MCF 10A (cell line): ENCODE results near the gene GLYATL1. TPM values are rescaled to one million over a fixed set of nuclear protein-coding genes. Genes with fewer than 3 reads are reported as not detected.

ENCODE experiments used
- BruUV-seq: library from RNA; stranded (reverse); fragments of 400-500 nt; replicated peaks from 2 replicates; lab custom pipeline; 2021; lab: Mats Ljungman, UMichigan
- CTCF ChIA-PET: fragments of 300-600 bp; sonication (Branson Sonifier 250); formaldehyde crosslinking; extraction: SDS; loops from one replicate; lab custom pipeline; 2021; ENCODE audit warnings: antibody characterized with exemption, inconsistent platforms; lab: Yijun Ruan, JAX
- POLR2A ChIA-PET: fragments of 300-600, 350-650 bp; sonication (Branson Sonifier 250); formaldehyde crosslinking; extraction: SDS; loops from one replicate; lab custom pipeline; 2020; ENCODE audit warnings: antibody characterized with exemption, inconsistent platforms; lab: Yijun Ruan, JAX
- DNase-seq: peaks from one replicate; pipeline ENCODE4 v3.0.0-alpha.2; 2018; ENCODE audit not compliant: unreplicated experiment
- H3K27ac Mint-ChIP-seq: one replicate; pipeline ENCODE4 v1.8.0; 2022; ENCODE audit warnings: mild to moderate bottlenecking, low read depth, mixed read lengths; ENCODE audit not compliant: unreplicated experiment
- H3K27me3 Mint-ChIP-seq: one replicate; pipeline ENCODE4 v1.8.0; 2022; ENCODE audit warnings: mixed read lengths; ENCODE audit not compliant: insufficient read depth, unreplicated experiment
- H3K36me3 Mint-ChIP-seq: one replicate; pipeline ENCODE4 v1.8.0; 2022; ENCODE audit warnings: mild to moderate bottlenecking, moderate library complexity, mixed read lengths; ENCODE audit not compliant: insufficient read depth, unreplicated experiment
- H3K4me1 Mint-ChIP-seq: one replicate; pipeline ENCODE4 v1.8.0; 2022; ENCODE audit warnings: mixed read lengths; ENCODE audit not compliant: insufficient read depth, unreplicated experiment
- H3K4me3 Mint-ChIP-seq: one replicate; pipeline ENCODE4 v1.8.0; 2022; ENCODE audit warnings: mild to moderate bottlenecking, moderate library complexity, mixed read lengths; ENCODE audit not compliant: unreplicated experiment
- H3K9me3 Mint-ChIP-seq: one replicate; pipeline ENCODE4 v1.8.0; 2022; ENCODE audit warnings: mixed read lengths; ENCODE audit not compliant: unreplicated experiment
- intact Hi-C: fragments of 100-400 bp; cut with micrococcal nuclease; formaldehyde crosslinking; loops from 2 replicates; pipeline ENCODE4 v1.14.1; 2022
- total RNA-seq: library from RNA; stranded (reverse); gene quantifications from 2 replicates; pipeline ENCODE4 v1.2.3, GENCODE V29; 2022
- TF ChIP-seq, protein P1 (sequence below): fragments of 200-600 bp; IDR thresholded peaks from one replicate; pipeline ENCODE4 v1.8.0; 2022; ENCODE audit warnings: antibody characterized with exemption, mild to moderate bottlenecking; ENCODE audit not compliant: unreplicated experiment

GLYATL1 gene
- total RNA-seq, 1 experiment from 2014 or later: not detected

DNA sequence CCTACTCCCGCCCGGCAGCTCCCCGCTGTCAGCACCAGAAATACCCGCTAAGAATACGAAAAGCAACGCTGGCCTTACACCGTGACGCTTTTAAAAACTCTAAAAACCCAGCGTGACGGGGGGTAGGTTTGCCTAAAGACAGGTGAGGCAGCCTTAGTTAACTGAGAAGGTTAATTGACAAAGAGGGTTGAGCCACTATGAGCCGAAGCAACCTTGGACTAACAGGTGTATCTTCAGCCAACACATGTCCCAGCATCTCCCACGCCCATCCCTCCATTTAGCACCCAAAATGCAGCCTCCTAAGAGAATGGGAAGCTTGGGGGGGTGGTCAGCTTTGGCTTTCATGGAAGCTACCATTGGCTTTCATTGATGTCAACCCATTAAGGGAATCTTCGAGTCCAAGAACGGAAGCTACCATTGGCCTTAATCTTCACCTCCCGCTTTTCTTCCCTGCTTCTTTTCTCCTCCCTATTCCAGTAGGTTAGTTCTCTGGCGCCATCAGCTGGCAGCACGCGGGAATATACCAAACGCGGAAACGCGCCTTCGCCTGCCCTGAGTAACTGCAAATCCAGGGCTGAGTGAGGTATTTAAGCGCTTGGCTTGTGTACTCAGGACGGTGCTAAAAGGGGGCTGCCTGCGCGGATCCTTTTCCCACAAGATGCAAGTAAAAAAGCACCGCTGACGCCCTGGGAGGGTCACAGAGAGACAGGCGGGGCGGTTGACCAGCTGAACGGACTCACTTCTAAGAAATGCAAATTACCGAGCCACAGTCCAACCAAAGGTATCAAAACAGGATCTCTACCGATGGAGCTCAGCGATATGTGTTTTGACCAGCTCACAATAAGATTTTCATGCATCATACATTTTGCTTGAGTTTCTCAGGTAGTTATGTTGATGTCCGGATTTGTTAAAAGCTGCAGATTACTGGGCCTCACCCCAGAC is 38.5 kb upstream of the GLYATL1 start:
- TF ChIP-seq, protein P1, sequence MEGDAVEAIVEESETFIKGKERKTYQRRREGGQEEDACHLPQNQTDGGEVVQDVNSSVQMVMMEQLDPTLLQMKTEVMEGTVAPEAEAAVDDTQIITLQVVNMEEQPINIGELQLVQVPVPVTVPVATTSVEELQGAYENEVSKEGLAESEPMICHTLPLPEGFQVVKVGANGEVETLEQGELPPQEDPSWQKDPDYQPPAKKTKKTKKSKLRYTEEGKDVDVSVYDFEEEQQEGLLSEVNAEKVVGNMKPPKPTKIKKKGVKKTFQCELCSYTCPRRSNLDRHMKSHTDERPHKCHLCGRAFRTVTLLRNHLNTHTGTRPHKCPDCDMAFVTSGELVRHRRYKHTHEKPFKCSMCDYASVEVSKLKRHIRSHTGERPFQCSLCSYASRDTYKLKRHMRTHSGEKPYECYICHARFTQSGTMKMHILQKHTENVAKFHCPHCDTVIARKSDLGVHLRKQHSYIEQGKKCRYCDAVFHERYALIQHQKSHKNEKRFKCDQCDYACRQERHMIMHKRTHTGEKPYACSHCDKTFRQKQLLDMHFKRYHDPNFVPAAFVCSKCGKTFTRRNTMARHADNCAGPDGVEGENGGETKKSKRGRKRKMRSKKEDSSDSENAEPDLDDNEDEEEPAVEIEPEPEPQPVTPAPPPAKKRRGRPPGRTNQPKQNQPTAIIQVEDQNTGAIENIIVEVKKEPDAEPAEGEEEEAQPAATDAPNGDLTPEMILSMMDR: peak; percentile 60

DNA sequence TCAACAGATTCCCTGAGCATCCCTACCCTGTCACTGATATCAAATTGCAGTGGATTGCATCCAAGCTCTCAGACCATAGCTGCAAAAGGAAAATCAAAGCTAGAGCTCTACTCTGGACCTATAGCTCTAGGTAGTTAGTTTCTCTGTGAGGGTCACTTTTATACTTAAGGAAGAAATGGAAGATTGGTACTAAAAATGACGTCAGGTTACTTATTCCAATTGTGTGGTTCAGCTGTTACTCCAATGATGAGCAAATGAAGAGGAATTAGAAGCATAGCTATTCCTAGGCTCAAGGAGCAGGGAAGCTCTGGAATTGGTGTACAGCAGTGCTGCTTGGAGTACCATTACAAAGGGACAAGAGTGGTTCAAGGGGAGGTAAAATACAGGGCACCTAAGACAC is 36.4 kb upstream of the GLYATL1 start:
- intact Hi-C loops: loop anchor here (5.0 to 10.0 kb wide), 3 partner anchors 152 to 239 kb away; partner anchors contain the start of gene FAM111A

More for the DNA sequence above, 38.5 kb upstream of the GLYATL1 start:
- Mint-ChIP-seq H3K4me3 (no peak overlapping the region), H3K36me3 (no peaks in the 10 kb centered on the region), H3K9me3 (no peaks in the 10 kb centered on the region), H3K4me1 (peaks cover 19% of the 10 kb centered on the region), H3K27ac (no peak overlapping the region), H3K27me3 (no peaks in the 10 kb centered on the region)
- BruUV-seq: no TSS peak
- intact Hi-C loops: loop anchor here (1.0 to 10.0 kb wide), 4 partner anchors 154 to 246 kb away; partner anchors contain the start of gene FAM111A
- CTCF ChIA-PET: interaction anchor here (0.6 to 1.6 kb wide), 18 partner anchors 9 to 1867 kb away, joined by 3 to 6 read pairs (median 4); no protein-coding TSS in a partner anchor
- POLR2A ChIA-PET: no interaction called here
- DNase-seq: peak; percentile 77

DNA sequence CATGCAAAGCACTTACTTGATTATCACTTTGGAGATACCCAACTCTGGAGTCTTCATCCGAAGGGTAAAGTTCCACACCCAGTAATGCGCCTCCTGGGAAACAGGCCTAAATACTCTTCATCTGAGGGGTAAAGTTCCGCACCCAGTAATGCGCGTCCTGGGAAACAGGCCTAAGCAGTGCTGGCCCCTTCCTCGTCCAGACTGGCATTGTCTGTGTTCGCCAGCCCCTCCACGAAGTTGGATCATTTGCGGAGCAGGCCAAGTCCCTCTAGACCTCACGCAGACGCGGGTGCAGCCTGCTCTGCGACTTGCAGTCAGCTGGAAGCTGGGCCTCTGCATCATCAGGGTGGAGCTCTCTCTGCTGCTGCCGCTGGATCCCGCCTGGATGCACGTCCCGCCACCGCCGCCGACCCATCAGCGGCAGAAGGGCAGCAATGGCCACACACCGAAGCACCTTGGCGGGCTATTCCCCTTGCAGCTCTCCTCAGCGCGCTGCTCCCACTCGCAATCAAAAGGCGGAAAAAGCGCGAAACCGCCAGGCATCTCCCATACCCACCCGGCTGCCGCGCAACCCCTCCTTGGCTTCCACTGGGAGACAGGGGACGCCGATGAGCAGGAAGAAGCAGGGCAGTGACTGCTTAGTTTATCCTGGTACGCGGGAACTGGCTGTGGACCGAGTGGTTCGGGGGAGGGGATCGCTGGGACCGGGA is 34.1 kb upstream of the GLYATL1 start:
- no TSS peak for BruUV-seq
- ChIA-PET POLR2A (interaction anchor here (0.7 to 1.3 kb wide), 2 partner anchors 39 to 200 kb away, joined by 3 to 4 read pairs; no protein-coding TSS in a partner anchor), CTCF (interaction anchor here (1.0 to 2.0 kb wide), 5 partner anchors 11 to 267 kb away, joined by 3 to 7 read pairs (median 4); no protein-coding TSS in a partner anchor)
- Mint-ChIP-seq H3K9me3 (no peaks in the 10 kb centered on the region), H3K4me1 (peaks cover 19% of the 10 kb centered on the region), H3K4me3 (peak overlapping the region; percentile 72), H3K36me3 (no peaks in the 10 kb centered on the region), H3K27ac (no peak overlapping the region), H3K27me3 (no peaks in the 10 kb centered on the region)
- TF ChIP-seq, protein P1: no peak
- DNase-seq: peak; percentile 48
- intact Hi-C loops: loop anchor here (10.0 kb wide), 1 partner anchor 150 kb away; no protein-coding TSS in a partner anchor

More for the DNA sequence above, 36.4 kb upstream of the GLYATL1 start:
- no TSS peak for BruUV-seq
- TF ChIP-seq, protein P1: no peak
- ChIA-PET POLR2A (no interaction called here), CTCF (interaction anchor here (0.6 kb wide), 1 partner anchor 921 kb away, joined by 3 read pairs; no protein-coding TSS in a partner anchor)
- no peaks in the 10 kb centered on the region for H3K27me3 Mint-ChIP-seq
- H3K27ac Mint-ChIP-seq: no peak overlapping the region
- no peak for DNase-seq
- peaks cover 19% of the 10 kb centered on the region for H3K4me1 Mint-ChIP-seq
- no peak overlapping the region for H3K4me3 Mint-ChIP-seq
- H3K36me3 Mint-ChIP-seq: no peaks in the 10 kb centered on the region
- H3K9me3 Mint-ChIP-seq: no peaks in the 10 kb centered on the region
